GM18499 (cell line): Measurements from ENCODE around the gene SMYD5.
A peak's percentile ranks its signal among the peaks of the same experiment; 100 is the strongest.

ENCODE experiments used
- ATAC-seq: cut with Tn5 transposase; IDR thresholded peaks from one replicate; pipeline ENCODE4 v1.9.1; 2021; ENCODE audit warnings: moderate number of reproducible peaks; ENCODE audit not compliant: insufficient read depth, unreplicated experiment

The SMYD5 gene

DNA sequence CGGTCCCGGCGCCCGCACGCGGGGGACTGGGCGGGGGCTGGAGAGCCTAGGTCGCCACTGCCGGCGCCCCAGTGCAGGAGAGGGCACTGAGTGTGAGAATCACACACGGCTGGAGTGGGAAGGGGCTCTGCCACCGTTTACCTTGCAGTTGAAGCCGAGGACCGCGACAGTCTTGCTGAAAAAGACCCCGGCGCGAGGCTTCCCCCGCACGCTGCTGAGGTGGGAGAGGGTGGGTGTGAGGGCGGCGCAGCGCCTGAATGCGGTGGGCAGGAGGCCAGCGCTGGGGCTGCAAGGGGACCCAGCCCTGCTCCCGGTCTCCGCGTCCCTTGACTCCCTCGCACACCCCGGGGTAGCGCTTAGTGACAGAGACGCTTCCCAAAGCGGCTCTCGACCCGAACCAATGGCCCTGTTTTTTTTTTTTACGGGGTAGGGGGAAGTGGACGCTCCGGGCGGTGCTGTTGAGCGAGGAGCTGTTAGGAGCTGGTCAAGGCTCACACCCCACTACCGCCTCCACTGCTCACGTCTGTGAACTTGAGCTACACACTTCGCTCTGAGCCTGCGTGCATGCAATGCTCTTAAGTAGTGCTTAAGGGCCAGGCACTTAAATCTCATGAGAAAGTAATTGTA is 10.9 kb upstream of the SMYD5 start:
- ATAC-seq, result no peak

DNA sequence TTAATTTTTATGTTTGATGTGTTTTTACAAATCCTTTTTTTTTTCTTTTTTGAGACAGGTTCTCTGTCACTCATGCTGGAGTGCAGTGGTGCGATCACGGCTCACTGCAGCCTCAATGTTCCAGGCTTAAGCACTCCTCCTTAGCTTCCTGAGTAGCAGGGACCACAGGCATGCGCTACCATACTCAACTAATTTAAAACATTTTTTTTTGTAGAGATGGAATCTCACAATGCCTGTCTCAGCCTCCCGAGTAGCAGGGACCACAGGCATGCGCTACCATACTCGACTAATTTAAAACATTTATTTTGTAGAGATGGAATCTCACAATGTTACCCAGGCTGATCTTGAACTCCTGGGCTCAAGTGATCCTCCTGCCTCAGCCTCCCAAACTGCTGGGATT is 8.4 kb upstream of the SMYD5 start:
- no peak for ATAC-seq

DNA sequence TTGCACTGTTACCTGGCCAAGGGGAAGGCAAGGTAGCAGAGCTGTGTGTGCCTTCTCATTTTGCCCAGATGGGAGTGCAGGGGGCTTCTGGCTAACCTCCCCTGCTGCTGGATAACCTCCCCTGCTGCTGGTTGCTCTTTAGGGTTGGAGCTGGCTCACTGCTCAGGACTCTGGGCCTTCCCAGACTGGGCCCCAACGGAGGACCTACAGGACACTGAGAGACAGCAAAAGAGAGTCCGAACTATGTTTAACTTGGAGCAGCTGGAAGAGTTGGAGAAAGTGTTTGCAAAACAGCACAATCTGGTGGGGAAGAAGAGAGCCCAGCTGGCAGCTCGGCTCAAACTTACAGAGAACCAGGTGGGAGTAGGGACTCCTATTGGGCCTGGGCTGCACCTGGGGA is 5.8 kb upstream of the SMYD5 start:
- ATAC-seq, result no peak

DNA sequence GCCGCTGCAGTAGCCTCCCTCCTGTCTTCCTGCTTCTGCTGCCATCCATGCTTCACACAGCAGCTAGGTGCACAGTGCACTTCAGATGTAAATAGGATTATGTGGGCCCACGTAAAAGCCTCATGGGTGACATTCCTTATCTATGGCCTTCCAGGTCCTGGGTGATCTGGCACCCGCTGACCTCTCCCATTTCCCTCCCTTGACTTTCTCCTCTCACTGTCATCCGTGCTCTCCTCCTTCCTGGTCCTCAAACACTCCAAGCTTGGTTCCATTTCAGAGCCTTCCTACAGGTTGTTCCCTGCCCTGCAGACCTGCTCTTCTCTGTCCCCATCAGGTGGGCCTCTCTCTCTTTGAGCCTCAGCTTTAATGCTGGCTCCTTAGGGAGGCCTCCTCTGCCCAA is 4.0 kb upstream of the SMYD5 start:
- ATAC-seq, result no peak

DNA sequence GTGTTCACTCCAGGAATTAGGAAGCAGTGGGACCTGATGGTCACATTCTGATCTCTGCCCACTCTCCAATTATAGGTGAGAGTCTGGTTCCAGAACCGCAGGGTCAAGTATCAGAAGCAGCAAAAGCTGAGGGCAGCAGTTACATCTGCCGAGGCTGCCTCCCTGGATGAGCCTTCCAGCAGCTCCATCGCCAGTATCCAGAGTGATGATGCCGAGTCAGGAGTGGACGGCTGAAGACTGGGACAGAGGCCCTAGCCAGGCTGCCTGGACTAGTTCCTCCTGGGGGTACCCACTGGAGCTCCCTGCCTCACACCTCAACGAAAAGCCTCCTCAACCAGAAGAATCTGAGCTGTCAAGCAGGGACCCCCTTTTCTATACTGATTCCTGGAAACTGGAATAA is 3.3 kb upstream of the SMYD5 start:
- ATAC-seq, result no peak

DNA sequence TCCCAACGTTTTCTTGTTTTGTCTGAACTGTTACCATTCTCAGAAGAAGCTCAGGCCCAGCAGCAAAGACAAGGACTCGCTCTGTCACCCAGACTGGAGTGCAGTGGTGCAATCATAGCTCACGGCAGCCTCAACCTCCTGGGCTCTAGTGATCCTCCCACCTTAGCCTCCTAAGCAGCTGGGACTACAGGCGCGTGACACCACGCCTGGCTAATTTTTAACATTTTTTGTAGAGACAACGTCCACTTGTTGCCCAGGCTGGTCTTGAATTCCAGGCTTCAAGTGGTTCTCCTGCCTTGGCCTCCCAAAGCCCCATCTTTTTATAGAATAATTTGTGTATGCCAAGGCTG is 2.0 kb upstream of the SMYD5 start:
- ATAC-seq, result no peak

DNA sequence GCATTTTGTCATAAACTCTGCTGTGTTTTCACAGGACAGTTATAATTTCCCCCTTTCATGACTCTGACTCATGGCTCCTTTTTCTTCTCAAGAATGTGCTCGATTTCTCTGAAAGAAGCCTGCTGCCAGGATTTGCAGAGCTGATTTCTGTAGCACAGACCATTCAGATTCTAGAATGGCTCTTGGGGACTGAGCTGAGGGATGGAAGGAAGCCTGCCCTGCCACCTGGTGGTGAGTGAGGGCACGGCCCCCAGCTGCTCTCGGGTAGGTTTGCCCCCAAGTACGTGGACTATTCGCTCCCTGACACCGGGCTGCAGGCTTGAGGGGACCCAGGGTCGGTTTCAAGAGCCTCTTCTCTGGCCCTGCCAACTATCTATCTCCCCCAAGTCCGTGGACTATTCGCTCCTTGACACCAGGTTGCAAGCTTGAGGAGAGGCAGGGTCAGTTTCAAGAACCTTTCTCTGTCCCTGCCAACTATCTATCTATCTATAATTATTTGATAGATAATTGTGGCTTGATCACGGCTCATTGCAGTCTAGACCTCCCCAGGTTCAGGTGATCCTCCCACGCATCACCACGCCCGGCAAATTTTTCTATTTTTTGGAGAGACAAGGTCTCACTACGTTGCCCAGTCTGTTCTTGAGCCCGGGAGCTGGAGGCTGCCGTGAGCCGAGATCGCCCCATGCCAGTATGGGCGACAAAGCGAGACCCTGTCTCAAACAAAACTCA is 1.4 kb upstream of the SMYD5 start:
- ATAC-seq, result peak; percentile 54

DNA sequence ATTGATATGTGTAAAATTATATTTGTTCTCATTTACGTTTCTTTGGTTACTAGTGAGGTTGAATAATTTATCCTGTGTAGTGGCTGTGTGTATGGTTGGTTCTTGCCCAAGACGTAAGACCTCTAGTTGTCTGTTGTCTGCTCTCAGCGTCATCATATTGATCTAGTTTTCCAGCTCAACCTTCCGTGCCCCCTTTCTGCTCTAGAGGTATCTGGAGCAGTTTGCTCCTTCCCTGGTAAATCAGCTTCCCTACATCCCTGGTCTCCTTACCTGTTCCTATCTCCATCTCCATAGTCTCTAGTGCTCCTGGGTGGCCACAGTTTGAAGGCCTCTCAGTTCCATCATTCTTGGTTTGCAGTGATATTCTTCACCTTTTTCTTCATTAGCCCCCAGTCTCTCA is 1.2 kb downstream of the SMYD5 start:
- ATAC-seq, result no peak

DNA sequence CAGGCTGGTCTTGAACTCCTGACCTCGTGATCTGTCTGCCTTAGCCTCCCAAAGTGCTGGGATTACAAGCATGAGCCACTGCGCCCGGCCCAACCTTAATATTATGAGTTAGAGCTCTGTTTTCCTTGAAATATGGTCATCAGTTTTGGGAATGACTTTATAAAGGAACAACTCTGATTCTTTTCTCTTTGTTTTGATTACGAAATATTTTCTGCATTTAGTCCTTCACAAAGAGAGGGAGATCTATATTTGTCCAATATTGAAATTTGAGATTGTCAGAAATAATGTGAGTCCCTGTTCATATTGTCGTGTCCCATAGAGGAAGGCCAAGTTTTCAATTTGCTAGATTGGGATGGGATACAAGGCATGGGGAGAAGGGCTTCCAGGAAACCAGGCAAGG is 3.1 kb downstream of the SMYD5 start:
- no peak for ATAC-seq

DNA sequence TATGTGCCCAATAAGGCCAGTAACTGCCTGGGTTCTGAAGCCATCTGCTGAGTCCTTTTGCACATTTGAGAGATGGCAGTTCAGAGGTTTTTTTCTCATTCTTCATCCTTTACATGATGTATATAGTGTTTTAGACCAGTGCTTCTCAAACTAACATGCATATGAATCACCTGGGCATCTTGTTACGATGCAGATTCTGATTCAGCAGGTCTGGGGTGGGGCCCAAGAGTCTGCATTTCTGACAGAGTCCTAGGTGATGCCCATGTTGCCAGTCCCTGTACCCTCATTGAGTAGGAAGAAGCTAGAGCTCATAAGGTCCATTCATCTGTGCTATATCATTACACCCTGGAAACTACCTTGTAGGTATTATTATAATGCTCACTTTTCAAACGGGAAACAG is 3.8 kb downstream of the SMYD5 start:
- ATAC-seq, result no peak

DNA sequence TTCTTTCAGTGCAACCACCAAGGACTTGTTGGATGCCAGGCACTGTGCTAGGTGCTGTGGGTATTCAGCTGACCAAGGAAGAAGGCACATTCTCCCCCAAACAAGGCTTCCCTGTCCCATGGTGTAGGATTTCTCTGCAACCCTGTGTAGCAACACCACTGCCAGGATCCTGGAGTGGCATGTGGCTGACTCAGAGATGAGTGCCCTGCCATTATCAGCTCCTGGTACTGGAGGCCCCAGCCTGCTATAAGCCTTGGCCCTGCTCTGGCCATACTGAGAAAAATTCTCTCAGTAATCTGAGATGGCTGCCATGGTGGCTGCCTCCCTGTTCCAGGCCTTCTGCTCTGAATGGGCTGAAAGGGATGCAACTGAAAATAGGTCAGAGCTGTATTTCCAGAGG is 4.3 kb downstream of the SMYD5 start:
- no peak for ATAC-seq

DNA sequence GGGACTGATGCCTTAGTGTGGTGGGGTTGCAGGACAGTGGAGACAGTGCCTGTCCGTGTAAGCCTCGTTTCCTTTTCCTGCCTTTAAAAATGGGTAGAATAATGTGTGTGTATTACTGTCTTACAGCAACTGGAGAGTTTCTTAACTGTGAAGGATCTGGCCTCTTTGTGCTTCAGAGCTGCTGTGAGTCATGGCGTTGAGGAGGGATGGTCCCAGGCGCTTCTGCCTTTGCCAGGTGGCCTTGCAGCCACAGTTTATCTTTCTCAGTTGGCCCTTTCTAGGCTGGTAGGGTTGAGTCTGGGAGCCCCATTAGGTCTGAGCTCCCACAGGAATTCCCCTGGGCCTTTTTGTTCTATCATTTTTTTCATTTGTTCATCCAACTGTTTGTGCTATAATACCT is 9.8 kb downstream of the SMYD5 start:
- ATAC-seq, result no peak

DNA sequence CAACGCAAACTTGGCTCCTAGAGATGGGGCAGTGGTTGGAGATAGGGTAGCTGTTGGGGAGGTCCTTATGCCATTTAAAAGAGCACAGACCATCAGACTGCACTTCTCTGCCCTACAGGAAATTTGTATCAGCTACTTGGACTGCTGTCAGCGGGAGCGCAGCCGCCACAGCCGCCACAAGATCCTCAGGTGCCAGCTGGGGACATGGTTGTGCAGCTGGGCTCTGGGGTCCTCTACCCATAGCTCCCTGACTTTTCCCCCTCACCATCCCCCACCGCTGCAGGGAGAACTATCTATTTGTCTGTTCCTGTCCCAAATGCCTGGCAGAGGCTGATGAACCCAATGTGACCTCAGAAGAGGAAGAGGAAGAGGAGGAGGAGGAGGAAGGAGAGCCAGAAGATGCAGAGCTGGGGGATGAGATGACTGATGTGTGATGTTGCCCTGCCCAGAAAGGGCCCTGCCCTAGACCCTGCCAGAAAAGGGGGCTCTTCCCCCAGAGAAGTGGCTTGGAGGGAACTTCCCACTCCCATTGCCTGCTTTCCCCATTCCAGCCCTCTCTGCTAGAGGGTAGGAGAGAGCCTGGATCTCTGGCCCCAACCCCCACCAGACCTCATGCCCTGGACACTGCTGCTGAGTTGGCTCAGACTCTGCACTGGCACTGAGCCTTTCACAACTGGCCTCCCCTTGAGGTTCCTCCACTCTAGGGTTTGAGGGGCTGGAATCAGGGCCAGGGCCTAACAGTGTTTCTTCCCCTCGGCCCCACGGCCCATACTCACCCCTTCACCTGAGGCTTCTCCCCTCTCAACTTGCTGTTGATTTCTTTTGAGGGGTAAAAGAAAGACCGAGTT is 11.7 kb downstream of the SMYD5 start:
- ATAC-seq, result no peak

DNA sequence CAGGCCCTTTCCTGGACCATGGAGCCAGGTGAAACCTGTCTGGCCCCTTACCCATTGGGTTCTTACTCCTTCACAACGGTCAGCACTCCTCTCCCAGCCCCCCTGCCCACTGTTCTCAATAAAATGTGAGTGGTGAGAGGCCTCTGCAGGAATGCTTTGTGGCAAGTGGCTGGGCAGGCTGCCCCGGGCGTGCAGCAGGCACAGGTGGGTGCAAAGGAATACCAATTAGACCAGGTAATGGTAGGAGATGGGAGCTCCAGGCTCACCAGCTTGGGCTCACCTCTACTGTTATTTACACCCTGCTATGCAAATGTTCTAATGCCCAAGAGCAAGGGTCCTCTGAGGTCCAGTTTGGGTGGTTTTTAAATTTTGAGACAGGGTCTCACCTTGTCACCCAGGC is 13.0 kb downstream of the SMYD5 start:
- ATAC-seq, result no peak

DNA sequence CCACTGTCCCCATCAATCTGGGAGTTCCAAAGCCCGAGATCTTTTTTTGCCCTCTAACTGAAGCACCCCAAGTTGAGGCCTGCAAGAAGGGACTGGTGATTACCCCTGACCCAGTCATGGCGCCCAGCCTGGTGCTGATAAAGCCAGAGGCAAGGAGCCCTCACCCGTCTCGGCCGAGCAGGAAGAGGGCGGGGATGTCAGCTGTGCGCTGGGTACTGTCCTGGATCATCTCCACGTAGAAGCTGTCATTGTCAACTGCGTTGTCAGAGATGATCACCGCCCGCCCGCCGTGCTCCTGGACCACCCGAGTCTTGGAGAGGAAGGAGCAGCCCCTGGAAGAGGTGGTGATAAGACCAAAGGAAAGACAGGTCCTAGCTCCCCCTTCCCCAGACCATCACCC is 14.6 kb downstream of the SMYD5 start:
- ATAC-seq, result no peak

DNA sequence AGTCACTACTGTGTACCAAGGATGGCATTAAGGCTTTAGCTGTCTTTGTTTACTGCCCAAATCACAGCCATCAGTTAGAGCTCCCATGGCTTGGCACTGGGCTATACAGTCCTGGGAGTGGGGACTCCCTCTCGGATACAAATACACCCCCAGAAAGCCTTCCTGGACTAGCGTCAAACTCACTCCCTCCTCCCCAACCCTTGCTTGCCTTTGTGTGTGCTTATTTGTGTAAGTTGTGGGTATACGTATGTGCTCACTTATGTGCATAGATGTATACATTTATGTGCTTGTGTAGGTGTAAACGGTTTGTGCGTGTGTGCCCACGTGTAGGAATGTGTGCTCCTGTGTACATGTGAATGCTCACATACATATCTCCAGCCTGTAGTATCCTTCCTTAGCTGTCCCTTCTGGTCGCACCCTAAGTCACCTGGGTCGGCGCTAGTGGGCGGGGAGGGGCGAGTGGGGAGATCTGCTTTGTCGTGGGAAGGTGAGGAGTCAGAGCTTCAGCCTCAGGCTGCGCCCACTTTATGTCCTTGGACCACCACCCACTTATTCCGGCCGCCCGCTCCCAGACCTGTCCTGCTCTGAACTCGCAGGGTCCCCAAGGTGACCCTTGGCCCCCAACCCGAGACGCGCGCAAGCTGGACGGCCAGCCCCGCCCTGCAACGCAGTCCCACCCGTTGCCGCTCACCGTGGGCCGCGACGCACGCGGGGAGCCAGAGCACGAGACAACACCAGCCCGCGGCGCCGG is 18.5 kb downstream of the SMYD5 start:
- no peak for ATAC-seq

DNA sequence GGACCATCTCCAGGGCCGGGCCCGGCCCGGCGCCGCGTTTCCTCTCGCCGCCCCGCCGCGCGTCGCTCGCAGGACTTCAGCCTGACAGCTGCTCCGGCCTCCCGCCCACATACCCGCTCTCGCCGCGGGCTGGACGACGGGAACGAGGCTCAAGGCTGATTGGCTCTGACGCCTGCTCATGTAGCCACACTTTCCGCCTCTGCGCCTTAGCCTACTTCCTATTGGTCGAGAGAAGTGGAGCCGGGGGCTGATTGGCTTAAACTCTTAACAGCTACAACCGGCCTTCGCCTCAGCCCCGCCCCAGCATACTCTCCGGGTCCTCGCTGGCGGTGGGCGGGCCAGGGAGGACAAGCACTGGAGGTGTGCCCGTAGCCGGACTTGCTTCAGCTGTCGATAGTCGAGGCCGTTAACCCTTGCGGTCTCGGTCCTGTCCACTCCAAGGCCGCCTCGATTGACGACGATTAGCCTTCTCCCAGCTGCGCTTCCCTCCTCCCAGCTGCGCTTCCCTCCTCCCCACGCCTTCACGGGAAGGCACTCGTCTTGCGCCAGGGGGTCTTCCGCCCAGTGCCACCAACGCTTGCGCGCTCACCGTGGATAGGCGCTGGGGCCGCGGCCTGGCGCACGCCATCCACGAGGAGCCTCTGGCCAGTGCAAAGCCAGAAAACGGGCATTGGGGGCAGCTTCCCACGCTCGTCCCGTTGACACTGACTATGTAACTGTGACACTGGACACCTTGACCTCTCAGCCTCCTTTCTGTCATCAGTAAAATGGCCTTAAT is 19.3 kb downstream of the SMYD5 start, which contains the start of gene PRADC1:
Gene PRADC1 (minus strand): TSS at position 86 of the 778 bp plus-strand sequence. CDS start 79 bp downstream, at position 7.
- peak; percentile 88 for ATAC-seq

DNA sequence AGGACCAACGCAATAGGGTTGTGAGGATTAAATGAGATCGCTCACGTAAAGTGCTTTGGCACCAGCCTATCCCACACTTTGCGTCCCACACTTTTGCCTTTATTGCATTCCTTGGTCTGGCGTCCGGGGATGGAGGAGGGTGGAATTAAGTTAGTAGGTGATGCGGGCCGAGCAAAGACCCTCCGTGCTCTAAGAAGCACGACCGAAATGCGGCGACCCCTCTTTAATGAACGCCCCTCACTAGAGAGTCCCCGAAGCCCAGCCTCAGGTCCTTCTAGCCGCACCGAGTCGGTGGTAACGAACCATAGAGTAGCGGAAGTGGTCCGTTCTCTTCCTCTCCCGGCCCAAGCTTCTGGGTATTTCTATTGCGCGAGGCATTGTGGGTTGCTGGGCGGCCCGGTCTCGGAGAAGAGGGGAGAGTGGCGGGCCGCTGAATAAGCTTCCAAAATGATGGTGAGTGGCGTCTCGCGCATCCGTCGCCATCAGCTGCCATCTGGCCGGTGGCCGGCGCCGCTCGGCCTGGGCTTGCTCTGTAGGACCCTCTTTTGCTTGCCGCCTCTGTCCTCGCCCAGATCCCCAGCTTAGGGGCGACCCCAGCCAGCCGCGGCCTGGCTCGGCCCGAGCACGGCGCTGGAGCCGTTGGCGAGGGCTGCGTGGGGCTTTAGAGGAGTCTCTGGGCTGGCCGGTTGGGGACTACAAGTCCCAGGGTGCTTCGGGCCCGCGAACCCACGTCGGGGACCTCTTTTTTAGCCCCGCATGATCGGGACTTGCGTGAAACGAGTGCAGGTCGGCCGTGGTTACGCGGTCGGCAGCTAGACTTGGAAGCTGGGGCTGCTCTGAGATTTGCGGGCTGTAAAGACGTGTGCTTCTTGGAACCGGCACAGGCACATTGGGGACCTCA is 20.1 kb downstream of the SMYD5 start, which contains the start of gene CCT7:
Gene CCT7 (plus strand): TSS at position 377 of the 901 bp plus-strand sequence. CDS start 71 bp downstream, at position 448.
- peak; percentile 44 for ATAC-seq
